Activated T-cell treated with anti-CD3 and anti-CD28 coated beads for 48 hours (primary cell): Measurements from ENCODE around the gene CDYL2.
"Not testable (repeated sequence)": the region's sequence is repeated elsewhere in the genome, so short reads cannot be mapped to it uniquely, and the experiment has no call there.

Source experiments
- DNase-seq: peaks from one replicate; pipeline ENCODE4 v3.0.0-alpha.2; 2020; ENCODE audit warnings: low read depth

Gene CDYL2

GRCh38 chr16:80809366-80809765 lies 5.0 kb upstream of the CDYL2 start:
- DNase-seq = no peak

- DNase-seq = no peak
These were observed 3.5 kb upstream of the CDYL2 start for GRCh38 chr16:80807906-80808305.

GRCh38 chr16:80806927-80807340 lies 2.5 kb upstream of the CDYL2 start:
- peak; percentile 34 for DNase-seq

GRCh38 chr16:80806289-80806688 lies 1.9 kb upstream of the CDYL2 start:
- DNase-seq = no peak

GRCh38 chr16:80804056-80804525 lies 307 bp downstream of the CDYL2 start:
- DNase-seq = peak; percentile 57

- DNase-seq = peak; percentile 35
These were observed 901 bp downstream of the CDYL2 start for GRCh38 chr16:80803339-80804055.

GRCh38 chr16:80802902-80803301 lies 1.5 kb downstream of the CDYL2 start:
- no peak for DNase-seq

- no peak for DNase-seq
These were observed 2.3 kb downstream of the CDYL2 start for GRCh38 chr16:80802138-80802537.

GRCh38 chr16:80794071-80794470 lies 10.3 kb downstream of the CDYL2 start:
- no peak for DNase-seq

GRCh38 chr16:80792031-80792430 lies 12.4 kb downstream of the CDYL2 start:
- DNase-seq = no peak

GRCh38 chr16:80791411-80791810 lies 13.0 kb downstream of the CDYL2 start:
- no peak for DNase-seq

GRCh38 chr16:80790751-80791150 lies 13.6 kb downstream of the CDYL2 start:
- DNase-seq = no peak

GRCh38 chr16:80788027-80788426 lies 16.4 kb downstream of the CDYL2 start:
- no peak for DNase-seq

- not testable (repeated sequence) for DNase-seq
These were observed 17.8 kb downstream of the CDYL2 start for GRCh38 chr16:80786561-80786960.

- DNase-seq = no peak
These were observed 19.4 kb downstream of the CDYL2 start for GRCh38 chr16:80784951-80785350.

- DNase-seq = no peak
These were observed 25.7 kb downstream of the CDYL2 start for GRCh38 chr16:80778703-80779102.

- DNase-seq = no peak
These were observed 27.5 kb downstream of the CDYL2 start for GRCh38 chr16:80776856-80777255.

- DNase-seq = no peak
These were observed 28.9 kb downstream of the CDYL2 start for GRCh38 chr16:80775450-80775849.

- no peak for DNase-seq
These were observed 37.6 kb downstream of the CDYL2 start for GRCh38 chr16:80766798-80767197.

- no peak for DNase-seq
These were observed 44.8 kb downstream of the CDYL2 start for GRCh38 chr16:80759419-80760162.

- no peak for DNase-seq
These were observed 49.9 kb downstream of the CDYL2 start for GRCh38 chr16:80754476-80754875.

GRCh38 chr16:80752541-80752940 lies 51.9 kb downstream of the CDYL2 start:
- no peak for DNase-seq

- no peak for DNase-seq
These were observed 53.2 kb downstream of the CDYL2 start for GRCh38 chr16:80751167-80751566.
